Spleen (tissue), 7 donors: Measurements from ENCODE around the gene BTBD16.

Experiments
- POLR2A ChIP-seq, 3 donors: fragments of 450-650 bp; IDR thresholded peaks; one replicate each; pipeline ENCODE4 v1.5.1; 2017; ENCODE audit warnings: antibody characterized with exemption in 3 of 3, mild to moderate bottlenecking in 1 of 3
- POLR2AphosphoS5 ChIP-seq, 3 donors: sonication (generic); formaldehyde crosslinking; IDR thresholded peaks; one replicate each; pipeline ENCODE4 v1.5.1; 2017; ENCODE audit warnings: antibody characterized with exemption in 3 of 3
- TF ChIP-seq, protein P1 (sequence below), 11 experiments: fragments of 200-600 bp in 7 of 11; fragments of 450-650 bp in 4 of 11; sonication (generic) in 4 of 11; IDR thresholded peaks in 8 of 11; conservative IDR thresholded peaks in 3 of 11; 1 replicate in 7 of 11; 2 replicates in 4 of 11; pipeline versions ENCODE4 v1.4.0 to v1.8.0; 2016 to 2021; ENCODE audit warnings: antibody characterized with exemption in 11 of 11, inconsistent platforms in 4 of 11, mild to moderate bottlenecking in 1 of 11
- donor health status: DM: no; HTN: no; CAD: no; lungs with moderate emphysema.
- donor health status: DM: no; HTN: no; CAD: no.
- donor health status: DM: no; HTN: no; CAD: no.

DNA sequence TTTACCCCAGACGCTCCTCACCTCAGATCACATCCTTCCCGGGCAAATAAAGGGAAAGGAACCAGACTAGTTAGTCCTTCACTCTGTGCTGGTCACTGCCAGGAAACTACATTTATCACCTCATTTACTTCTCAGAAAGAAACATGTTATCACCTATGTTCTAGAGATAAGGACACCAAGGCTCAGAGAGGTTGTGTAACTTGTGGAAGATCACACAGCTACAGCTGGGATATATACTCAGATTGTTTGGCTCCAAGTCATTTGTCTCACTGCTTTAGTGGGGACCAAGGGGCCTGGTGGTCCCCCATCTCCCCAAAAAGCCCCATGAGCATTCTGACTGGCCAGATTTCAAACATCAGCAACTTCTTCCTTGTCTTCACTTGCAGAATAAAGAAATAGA, 17.5 kb upstream of the BTBD16 start:
- TF ChIP-seq, protein P1, sequence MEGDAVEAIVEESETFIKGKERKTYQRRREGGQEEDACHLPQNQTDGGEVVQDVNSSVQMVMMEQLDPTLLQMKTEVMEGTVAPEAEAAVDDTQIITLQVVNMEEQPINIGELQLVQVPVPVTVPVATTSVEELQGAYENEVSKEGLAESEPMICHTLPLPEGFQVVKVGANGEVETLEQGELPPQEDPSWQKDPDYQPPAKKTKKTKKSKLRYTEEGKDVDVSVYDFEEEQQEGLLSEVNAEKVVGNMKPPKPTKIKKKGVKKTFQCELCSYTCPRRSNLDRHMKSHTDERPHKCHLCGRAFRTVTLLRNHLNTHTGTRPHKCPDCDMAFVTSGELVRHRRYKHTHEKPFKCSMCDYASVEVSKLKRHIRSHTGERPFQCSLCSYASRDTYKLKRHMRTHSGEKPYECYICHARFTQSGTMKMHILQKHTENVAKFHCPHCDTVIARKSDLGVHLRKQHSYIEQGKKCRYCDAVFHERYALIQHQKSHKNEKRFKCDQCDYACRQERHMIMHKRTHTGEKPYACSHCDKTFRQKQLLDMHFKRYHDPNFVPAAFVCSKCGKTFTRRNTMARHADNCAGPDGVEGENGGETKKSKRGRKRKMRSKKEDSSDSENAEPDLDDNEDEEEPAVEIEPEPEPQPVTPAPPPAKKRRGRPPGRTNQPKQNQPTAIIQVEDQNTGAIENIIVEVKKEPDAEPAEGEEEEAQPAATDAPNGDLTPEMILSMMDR (IDR thresholded peaks at IDR 0.05 in 8 of 11, conservative IDR thresholded peaks at IDR 0.05 in 3 of 11) = no peak
- TF ChIP-seq POLR2A (IDR thresholded peaks at IDR 0.05) (no peak), POLR2AphosphoS5 (IDR thresholded peaks at IDR 0.05) (no peak)
